H9 (cell line): ENCODE results near the gene PAPOLA. TPM values are rescaled to one million over a fixed set of nuclear protein-coding genes. Genes with fewer than 3 reads are reported as not detected.

ENCODE experiments used
- DNase-seq: peaks from one replicate; pipeline ENCODE4 v3.0.0-alpha.2; 2017
- H2AFZ ChIP-seq: one replicate; pipeline ENCODE4 v1.6.1; 2013; ENCODE audit warnings: mild to moderate bottlenecking, low read length, control low read depth, moderate library complexity
- H2AK5ac ChIP-seq: 2 replicates; pipeline ENCODE4 v1.6.1; 2013; ENCODE audit warnings: low read length, control low read depth, mixed read lengths; ENCODE audit not compliant: insufficient read length
- H2BK120ac ChIP-seq: one replicate; pipeline ENCODE4 v1.6.1; 2013; ENCODE audit warnings: low read depth, mild to moderate bottlenecking, low read length, control low read depth, inconsistent platforms; ENCODE audit not compliant: poor library complexity, severe bottlenecking
- H2BK12ac ChIP-seq: 2 replicates; pipeline ENCODE4 v1.6.1; 2013; ENCODE audit warnings: low read length, control low read depth, mixed read lengths, low read depth; ENCODE audit not compliant: insufficient read length
- H2BK15ac ChIP-seq: 2 replicates; pipeline ENCODE4 v1.6.1; 2013; ENCODE audit warnings: low read depth, low read length, control low read depth
- H2BK20ac ChIP-seq: one replicate; pipeline ENCODE4 v1.6.1; 2013; ENCODE audit warnings: low read depth, mild to moderate bottlenecking, low read length, control low read depth, inconsistent platforms; ENCODE audit not compliant: poor library complexity, severe bottlenecking
- H2BK5ac ChIP-seq: 2 replicates; pipeline ENCODE4 v1.6.1; 2013; ENCODE audit warnings: low read length, control low read depth, mixed read lengths; ENCODE audit not compliant: insufficient read length
- H3K14ac ChIP-seq: 2 replicates; pipeline ENCODE4 v1.6.1; 2013; ENCODE audit warnings: low read length, control low read depth; ENCODE audit not compliant: insufficient read depth
- H3K18ac ChIP-seq: 2 replicates; pipeline ENCODE4 v1.6.1; 2013; ENCODE audit warnings: low read depth, mild to moderate bottlenecking, mixed read lengths, low read length, control low read depth; ENCODE audit not compliant: insufficient read length
- H3K23ac ChIP-seq: 2 replicates; pipeline ENCODE4 v1.6.1; 2013; ENCODE audit warnings: low read length, control low read depth, mixed read lengths, low read depth; ENCODE audit not compliant: insufficient read length
- H3K23me2 ChIP-seq: 2 replicates; pipeline ENCODE4 v1.6.1; 2013; ENCODE audit warnings: low read depth, mild to moderate bottlenecking, mixed read lengths, low read length, control low read depth; ENCODE audit not compliant: insufficient read length, poor library complexity, severe bottlenecking
- H3K27ac ChIP-seq: 2 replicates; pipeline ENCODE4 v1.5.1; 2013; ENCODE audit warnings: low read length, control low read depth, mixed read lengths, low read depth; ENCODE audit not compliant: insufficient read length
- H3K27me3 ChIP-seq: 2 replicates; pipeline ENCODE4 v1.6.1; 2013; ENCODE audit warnings: low read length, control low read depth, inconsistent platforms; ENCODE audit not compliant: insufficient read depth
- H3K4ac ChIP-seq: 2 replicates; pipeline ENCODE4 v1.6.1; 2013; ENCODE audit warnings: low read depth, mild to moderate bottlenecking, control low read depth, inconsistent platforms, low read length, moderate library complexity
- H3K4me1 ChIP-seq: 2 replicates; pipeline ENCODE4 v1.6.1; 2013; ENCODE audit warnings: low read length, control low read depth, inconsistent platforms; ENCODE audit not compliant: insufficient read depth
- H3K4me2 ChIP-seq: 2 replicates; pipeline ENCODE4 v1.6.1; 2013; ENCODE audit warnings: low read length, control low read depth, mixed read lengths; ENCODE audit not compliant: insufficient read length, insufficient read depth
- H3K56ac ChIP-seq: 2 replicates; pipeline ENCODE4 v1.6.1; 2013; ENCODE audit warnings: low read depth, mild to moderate bottlenecking, mixed read lengths, low read length, control low read depth; ENCODE audit not compliant: insufficient read length
- H3K79me1 ChIP-seq: 2 replicates; pipeline ENCODE4 v1.6.1; 2013; ENCODE audit warnings: low read depth, mild to moderate bottlenecking, moderate library complexity, low read length, control low read depth, inconsistent platforms; ENCODE audit not compliant: insufficient read depth, poor library complexity, severe bottlenecking
- H3K79me2 ChIP-seq: 2 replicates; pipeline ENCODE4 v1.6.1; 2013; ENCODE audit warnings: low read length, control low read depth, inconsistent platforms; ENCODE audit not compliant: insufficient read depth
- H3K9ac ChIP-seq: 2 replicates; pipeline ENCODE4 v1.6.1; 2013; ENCODE audit warnings: low read length, control low read depth, mixed read lengths; ENCODE audit not compliant: insufficient read length; ENCODE audit errors: extremely low read depth
- H3K9me3 ChIP-seq: one replicate; pipeline ENCODE4 v1.6.1; 2013; ENCODE audit warnings: low read depth, low read length, inconsistent platforms; ENCODE audit not compliant: control insufficient read depth
- H3T11ph ChIP-seq: one replicate; pipeline ENCODE4 v1.6.1; 2013; ENCODE audit warnings: mild to moderate bottlenecking, low read length, control low read depth, inconsistent platforms
- H4K20me1 ChIP-seq: one replicate; pipeline ENCODE4 v1.6.1; 2013; ENCODE audit not compliant: control insufficient read depth, insufficient read length, insufficient read depth
- H4K5ac ChIP-seq: 2 replicates; pipeline ENCODE4 v1.6.1; 2013; ENCODE audit warnings: low read depth, mild to moderate bottlenecking, mixed read lengths, low read length, control low read depth; ENCODE audit not compliant: insufficient read length
- H4K8ac ChIP-seq: replicated peaks from 2 replicates; pipeline ENCODE4 v1.6.1; 2013; ENCODE audit warnings: low read length, control low read depth, mixed read lengths, low read depth; ENCODE audit not compliant: insufficient read length
- H4K91ac ChIP-seq: 2 replicates; pipeline ENCODE4 v1.6.1; 2013; ENCODE audit warnings: low read depth, mild to moderate bottlenecking, moderate library complexity, mixed read lengths, low read length, control low read depth; ENCODE audit not compliant: insufficient read length
- H3K27ac Mint-ChIP-seq, 3 experiments: 2 replicates in 2 of 3; 3 replicates in 1 of 3; pipeline ENCODE4 v1.8.0; 2020 to 2021; ENCODE audit warnings: mixed read lengths in 3 of 3, mild to moderate bottlenecking in 1 of 3, moderate library complexity in 1 of 3
- H3K27me3 Mint-ChIP-seq: 2 replicates; pipeline ENCODE4 v1.8.0; 2021; ENCODE audit warnings: low read depth, mild to moderate bottlenecking, moderate library complexity, mixed read lengths
- H3K36me3 Mint-ChIP-seq, 3 experiments: 2 replicates in 2 of 3; 3 replicates in 1 of 3; pipeline ENCODE4 v1.8.0; 2020 to 2021; ENCODE audit warnings: low read depth in 3 of 3, mixed read lengths in 3 of 3; ENCODE audit not compliant: insufficient read depth in 1 of 3
- H3K4me1 Mint-ChIP-seq, 2 experiments: 2 replicates each; pipeline ENCODE4 v1.8.0; 2020; ENCODE audit warnings: mixed read lengths in 2 of 2
- H3K4me3 Mint-ChIP-seq, 2 experiments: 2 replicates in 1 of 2; 3 replicates in 1 of 2; pipeline ENCODE4 v1.8.0; 2020 to 2021; ENCODE audit warnings: mild to moderate bottlenecking in 2 of 2, mixed read lengths in 2 of 2, moderate library complexity in 1 of 2
- H3K9me3 Mint-ChIP-seq, 2 experiments: 2 replicates in 1 of 2; 3 replicates in 1 of 2; pipeline ENCODE4 v1.8.0; 2020; ENCODE audit warnings: mild to moderate bottlenecking in 2 of 2, mixed read lengths in 2 of 2, moderate library complexity in 1 of 2
- WGBS: extraction: QIAGEN DNeasy Blood & Tissue Kit; methylation state at CpG from one replicate; pipeline ENCODE4 v1.1.7; 2013; ENCODE audit warnings: missing lambda C conversion rate, low lambda C conversion rate, mixed read lengths; ENCODE audit not compliant: insufficient read length; ENCODE audit errors: extremely low coverage; 5-methylcytosine and 5-hydroxymethylcytosine counted together
- total RNA-seq: library from RNA; stranded (reverse); gene quantifications from 2 replicates; pipeline ENCODE4 v1.2.1, GENCODE V29; 2021
- TF ChIP-seq, protein P1 (sequence below): fragments of 200-600 bp; sonication (generic); conservative IDR thresholded peaks from 3 replicates; pipeline ENCODE4 v1.8.0; 2021; ENCODE audit warnings: antibody characterized with exemption, mild to moderate bottlenecking

PAPOLA gene
- total RNA-seq, 1 experiment from 2014 or later, result 188 TPM

DNA sequence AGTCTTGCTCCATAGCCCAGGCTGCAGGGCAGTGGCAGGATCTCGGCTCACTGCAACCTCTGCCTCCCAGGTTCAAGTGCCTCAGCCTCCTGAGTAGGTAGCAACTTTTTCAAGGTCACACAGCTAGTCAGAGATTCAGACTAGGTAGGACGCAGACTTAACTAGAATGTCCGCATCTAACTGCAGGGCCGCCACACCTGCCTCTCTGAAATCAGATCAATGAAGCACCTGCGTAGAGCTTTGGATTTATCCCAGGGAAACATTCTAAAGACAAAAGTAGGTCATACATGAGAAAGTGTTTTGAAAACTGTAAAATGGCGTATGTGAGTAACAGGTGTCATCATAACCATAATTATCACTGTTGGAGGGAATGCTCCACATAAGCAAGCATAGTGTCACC, 49.5 kb upstream of the PAPOLA start:
- Histone ChIP-seq H3K79me2 (no peaks in the 10 kb centered on the region; the same call in 1 of the 2 replicates), H3K9ac (no peak overlapping the region), H3K18ac (no peak overlapping the region), H3K4me2 (no peak overlapping the region), H3K56ac (no peak overlapping the region), H3K27me3 (no peaks in the 10 kb centered on the region), H3K14ac (no peak overlapping the region), H2BK120ac (no peak overlapping the region), H4K91ac (no peak overlapping the region), H3K23ac (no peak overlapping the region), H3K4me1 (no peaks in the 10 kb centered on the region), H2BK15ac (no peak overlapping the region), H2BK5ac (no peak overlapping the region), H3K27ac (no peak overlapping the region), H2BK20ac (no peak overlapping the region), H3K23me2 (no peaks in the 10 kb centered on the region), H4K5ac (no peak overlapping the region), H3T11ph (no peak overlapping the region), H4K8ac (no peak overlapping the region), H3K9me3 (no peaks in the 10 kb centered on the region), H4K20me1 (no peaks in the 10 kb centered on the region), H3K4ac (no peak overlapping the region), H3K79me1 (no peaks in the 10 kb centered on the region), H2BK12ac (no peak overlapping the region), H2AK5ac (no peak overlapping the region), H2AFZ (no peak overlapping the region)
- no CpG with 5 or more reads among the region's 6 CpGs for WGBS
- Mint-ChIP-seq H3K4me1 (no peaks in the 10 kb centered on the region), H3K36me3 (no peaks in the 10 kb centered on the region), H3K27me3 (no peaks in the 10 kb centered on the region), H3K27ac (no peak overlapping the region), H3K4me3 (no peak overlapping the region), H3K9me3 (no peaks in the 10 kb centered on the region)
- TF ChIP-seq, protein P1, sequence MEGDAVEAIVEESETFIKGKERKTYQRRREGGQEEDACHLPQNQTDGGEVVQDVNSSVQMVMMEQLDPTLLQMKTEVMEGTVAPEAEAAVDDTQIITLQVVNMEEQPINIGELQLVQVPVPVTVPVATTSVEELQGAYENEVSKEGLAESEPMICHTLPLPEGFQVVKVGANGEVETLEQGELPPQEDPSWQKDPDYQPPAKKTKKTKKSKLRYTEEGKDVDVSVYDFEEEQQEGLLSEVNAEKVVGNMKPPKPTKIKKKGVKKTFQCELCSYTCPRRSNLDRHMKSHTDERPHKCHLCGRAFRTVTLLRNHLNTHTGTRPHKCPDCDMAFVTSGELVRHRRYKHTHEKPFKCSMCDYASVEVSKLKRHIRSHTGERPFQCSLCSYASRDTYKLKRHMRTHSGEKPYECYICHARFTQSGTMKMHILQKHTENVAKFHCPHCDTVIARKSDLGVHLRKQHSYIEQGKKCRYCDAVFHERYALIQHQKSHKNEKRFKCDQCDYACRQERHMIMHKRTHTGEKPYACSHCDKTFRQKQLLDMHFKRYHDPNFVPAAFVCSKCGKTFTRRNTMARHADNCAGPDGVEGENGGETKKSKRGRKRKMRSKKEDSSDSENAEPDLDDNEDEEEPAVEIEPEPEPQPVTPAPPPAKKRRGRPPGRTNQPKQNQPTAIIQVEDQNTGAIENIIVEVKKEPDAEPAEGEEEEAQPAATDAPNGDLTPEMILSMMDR, result no peak
- no peak for DNase-seq
